Measurements from ENCODE around the gene SPRY1. TPM values are rescaled to one million over a fixed set of nuclear protein-coding genes. Genes with fewer than 3 reads are reported as not detected.

Gene SPRY1
- total RNA-seq, 2 donors from 2014 or later = 40.0 to 118 TPM

DNA sequence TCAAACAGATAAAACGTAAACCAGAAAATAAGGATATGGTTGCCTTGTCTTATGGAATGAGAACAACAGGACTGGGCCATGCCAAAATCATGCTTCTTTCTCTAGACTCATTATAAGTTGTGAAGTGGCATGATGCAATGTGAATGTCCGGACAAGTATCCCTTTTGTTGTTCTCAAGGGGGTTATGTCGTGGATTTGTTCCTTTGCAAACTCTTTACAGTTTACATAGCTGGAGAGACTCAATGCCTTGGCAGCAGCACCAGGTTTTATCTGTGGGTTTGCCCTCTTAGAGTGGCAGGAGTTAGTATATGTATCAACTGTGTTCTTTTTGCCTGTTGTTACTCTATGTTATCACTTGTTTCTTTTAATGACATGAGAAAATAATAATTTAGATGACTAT, 41.4 kb downstream of the SPRY1 start:
- Histone ChIP-seq H3K36me3 (replicated peaks in 1 of 2; ENCODE audit: insufficient read depth in 1 of 2, low read depth in 2 of 2) (no peaks in the 10 kb centered on the region), H3K27me3 (no peaks in the 10 kb centered on the region), H3K4me3 (no peak overlapping the region), H3K4me1 (no peaks in the 10 kb centered on the region), H3K9me3 (no peaks in the 10 kb centered on the region), H3K27ac (no peak overlapping the region)
- DNase-seq (peak in 3 of 4 donors; percentile 37 to 62 (median 38)), ATAC-seq (peak; percentile 38)
- 17 to 36% methylated on average over 3 of the region's 3 CpGs for WGBS, 2 donors
- no peak for TF ChIP-seq POLR2A (IDR thresholded peaks at IDR 0.05)
- TF ChIP-seq, protein P1, sequence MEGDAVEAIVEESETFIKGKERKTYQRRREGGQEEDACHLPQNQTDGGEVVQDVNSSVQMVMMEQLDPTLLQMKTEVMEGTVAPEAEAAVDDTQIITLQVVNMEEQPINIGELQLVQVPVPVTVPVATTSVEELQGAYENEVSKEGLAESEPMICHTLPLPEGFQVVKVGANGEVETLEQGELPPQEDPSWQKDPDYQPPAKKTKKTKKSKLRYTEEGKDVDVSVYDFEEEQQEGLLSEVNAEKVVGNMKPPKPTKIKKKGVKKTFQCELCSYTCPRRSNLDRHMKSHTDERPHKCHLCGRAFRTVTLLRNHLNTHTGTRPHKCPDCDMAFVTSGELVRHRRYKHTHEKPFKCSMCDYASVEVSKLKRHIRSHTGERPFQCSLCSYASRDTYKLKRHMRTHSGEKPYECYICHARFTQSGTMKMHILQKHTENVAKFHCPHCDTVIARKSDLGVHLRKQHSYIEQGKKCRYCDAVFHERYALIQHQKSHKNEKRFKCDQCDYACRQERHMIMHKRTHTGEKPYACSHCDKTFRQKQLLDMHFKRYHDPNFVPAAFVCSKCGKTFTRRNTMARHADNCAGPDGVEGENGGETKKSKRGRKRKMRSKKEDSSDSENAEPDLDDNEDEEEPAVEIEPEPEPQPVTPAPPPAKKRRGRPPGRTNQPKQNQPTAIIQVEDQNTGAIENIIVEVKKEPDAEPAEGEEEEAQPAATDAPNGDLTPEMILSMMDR (IDR thresholded peaks at IDR 0.05) = no peak
- intact Hi-C loops (cut with DNase I) = no loop called here

DNA sequence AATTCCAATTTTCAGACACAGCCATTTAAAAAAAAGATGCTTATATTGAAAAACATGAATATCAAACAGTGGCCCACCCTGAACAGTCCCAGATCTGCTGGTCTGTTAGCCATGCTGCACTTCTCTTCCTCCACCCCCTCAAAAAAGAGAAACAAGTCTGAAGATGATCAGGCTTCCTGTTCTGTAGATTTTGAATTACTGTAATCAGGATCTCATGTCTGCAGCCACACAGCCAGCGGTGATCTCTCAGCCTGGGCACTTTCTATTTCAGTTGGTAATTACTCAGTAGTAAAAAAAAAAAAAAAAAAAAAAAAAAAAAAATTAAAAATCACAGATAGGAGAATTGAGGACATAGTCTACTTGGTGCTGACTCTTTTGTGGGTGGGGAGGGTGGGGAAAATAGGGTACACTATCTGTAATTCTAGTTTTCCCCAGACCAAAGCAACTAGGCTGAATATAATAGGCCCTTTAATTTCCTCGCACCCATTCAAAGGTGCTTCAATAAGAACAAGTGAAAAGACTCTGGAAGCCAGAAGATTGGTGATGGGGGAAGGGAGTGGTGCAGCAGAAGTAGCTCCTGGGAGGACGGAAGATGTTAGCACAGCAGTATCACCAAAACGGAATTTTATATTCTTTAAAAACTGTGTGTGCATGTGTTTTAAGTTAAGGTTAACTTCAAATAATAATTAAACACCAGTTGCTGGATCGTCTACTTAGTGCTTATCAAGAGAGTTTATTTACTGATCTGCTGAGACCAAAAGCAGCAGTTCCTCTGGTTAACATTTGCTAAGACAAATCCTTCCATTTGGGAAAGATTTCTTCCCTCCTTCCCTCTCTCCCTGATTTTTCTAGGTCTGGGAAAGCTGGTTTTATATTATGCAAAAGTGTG, 47.0 kb downstream of the SPRY1 start:
- no peak overlapping the region for H3K4me3 ChIP-seq
- peak; percentile 50 for ATAC-seq
- H3K9me3 ChIP-seq = no peaks in the 10 kb centered on the region
- peaks cover 11% of the 10 kb centered on the region for H3K4me1 ChIP-seq
- intact Hi-C loops (cut with DNase I) = no loop called here
- DNase-seq = peak in 1 of 4 donors; percentile 43
- TF ChIP-seq, protein P1 (IDR thresholded peaks at IDR 0.05) = no peak
- no peak for TF ChIP-seq POLR2A (IDR thresholded peaks at IDR 0.05)
- H3K36me3 ChIP-seq (replicated peaks in 1 of 2; ENCODE audit: insufficient read depth in 1 of 2, low read depth in 2 of 2) = no peaks in the 10 kb centered on the region
- H3K27me3 ChIP-seq = no peaks in the 10 kb centered on the region
- H3K27ac ChIP-seq = peak overlapping the region in 3 of 4 donors; percentile 55 to 64 (median 57)
- 10 to 26% methylated on average over 5 of the region's 5 CpGs for WGBS, 2 donors

DNA sequence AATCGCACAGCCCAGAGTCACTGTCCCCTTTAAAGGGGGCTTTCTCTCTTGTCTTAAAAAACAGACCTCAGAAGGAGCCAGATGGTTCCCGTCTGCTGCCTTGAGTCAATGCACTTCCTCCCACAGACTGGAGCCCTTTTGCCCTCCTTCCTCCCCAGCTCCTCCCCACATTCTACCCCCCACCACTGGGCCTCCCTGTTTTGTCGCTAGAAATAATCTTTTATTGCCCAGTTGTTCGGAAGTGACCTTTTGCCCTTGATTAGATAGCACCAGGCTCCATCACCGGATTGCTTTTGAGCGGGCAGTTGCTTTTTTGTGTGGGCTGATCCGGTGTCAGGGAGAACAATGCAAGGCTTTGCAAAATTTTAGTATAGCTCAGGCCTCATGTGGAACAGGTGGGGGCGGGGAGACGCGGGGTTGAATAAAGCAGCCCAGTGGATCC, 47.7 kb downstream of the SPRY1 start:
- H3K27ac ChIP-seq = peak overlapping the region in 3 of 4 donors; percentile 55 to 64 (median 57)
- no peak overlapping the region for H3K4me3 ChIP-seq
- H3K36me3 ChIP-seq (replicated peaks in 1 of 2; ENCODE audit: insufficient read depth in 1 of 2, low read depth in 2 of 2) = no peaks in the 10 kb centered on the region
- DNase-seq = peak in 3 of 4 donors; percentile 25 to 54 (median 42)
- H3K4me1 ChIP-seq = peaks cover 11% of the 10 kb centered on the region
- peak in 2 of 3 donors; percentile 32 to 43 for TF ChIP-seq POLR2A (IDR thresholded peaks at IDR 0.05)
- TF ChIP-seq, protein P1 (IDR thresholded peaks at IDR 0.05) = no peak
- H3K27me3 ChIP-seq = no peaks in the 10 kb centered on the region
- intact Hi-C loops (cut with DNase I) = no loop called here
- H3K9me3 ChIP-seq = no peaks in the 10 kb centered on the region
- 18 to 29% methylated on average over 10 of the region's 10 CpGs for WGBS, 2 donors
- ATAC-seq = peak; percentile 77

DNA sequence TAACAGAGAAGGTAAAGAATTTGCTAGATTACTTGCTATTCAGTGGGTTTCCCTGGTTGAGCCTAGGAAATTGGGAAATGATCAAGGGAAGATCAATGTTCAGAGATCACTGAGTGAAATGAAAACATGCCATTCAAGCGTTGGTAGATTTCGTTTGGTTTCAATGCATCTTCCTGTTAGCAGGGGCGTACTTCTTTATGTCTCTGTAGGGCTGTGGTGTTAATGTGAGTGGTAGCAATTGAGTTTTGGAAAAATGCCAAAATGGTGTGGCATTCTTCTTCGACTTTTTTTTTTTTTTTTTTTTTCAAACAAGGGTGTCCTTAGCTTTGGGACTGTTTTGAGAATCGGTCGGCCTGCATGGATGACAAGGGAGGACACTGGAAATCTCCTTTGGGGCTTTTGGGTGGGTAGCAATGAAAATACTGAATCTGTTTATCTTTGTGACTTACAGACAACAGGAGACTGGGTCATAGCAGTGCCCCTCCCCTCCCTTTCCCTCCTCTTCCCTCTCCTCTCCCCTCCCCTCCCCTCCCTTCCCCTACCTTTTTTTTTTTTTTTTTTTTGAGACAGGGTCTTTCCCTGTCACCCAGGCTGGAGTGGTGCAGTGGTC, 50.4 kb downstream of the SPRY1 start:
- 62 to 77% methylated on average over 6 of the region's 6 CpGs for WGBS, 2 donors
- H3K4me3 ChIP-seq = no peak overlapping the region
- H3K4me1 ChIP-seq = peaks cover 11% of the 10 kb centered on the region
- no peak overlapping the region for H3K27ac ChIP-seq
- H3K27me3 ChIP-seq = no peaks in the 10 kb centered on the region
- no peaks in the 10 kb centered on the region for H3K36me3 ChIP-seq (replicated peaks in 1 of 2; ENCODE audit: insufficient read depth in 1 of 2, low read depth in 2 of 2)
- intact Hi-C loops (cut with DNase I) = no loop called here
- no peak for ATAC-seq
- no peak for DNase-seq
- no peaks in the 10 kb centered on the region for H3K9me3 ChIP-seq
- TF ChIP-seq, protein P1 (IDR thresholded peaks at IDR 0.05) = no peak
- no peak for TF ChIP-seq POLR2A (IDR thresholded peaks at IDR 0.05)

Data from body of pancreas (tissue), 4 donors.